NCI-H2029 treated with DMSO at 0.1 percent for 48 hours (cell line): ENCODE data around the gene TMEM185B.
"Not testable (repeated sequence)": the region's sequence is repeated elsewhere in the genome, so short reads cannot be mapped to it uniquely, and the experiment has no call there.

ENCODE experiments used
- DNase-seq: peaks from one replicate; lab custom pipeline; 2025; lab: John Stamatoyannopoulos, UW

Gene TMEM185B

GRCh38 chr2:120208381-120209353 lies 14.5 kb downstream of the TMEM185B start:
- DNase-seq = no peak

GRCh38 chr2:120206022-120206581 lies 17.1 kb downstream of the TMEM185B start:
- DNase-seq = no peak

- DNase-seq = no peak
Measured at GRCh38 chr2:120204945-120205670, 18.1 kb downstream of the TMEM185B start.

GRCh38 chr2:120204417-120204816 lies 18.8 kb downstream of the TMEM185B start:
- no peak for DNase-seq

GRCh38 chr2:120204022-120204405 lies 19.2 kb downstream of the TMEM185B start:
- no peak for DNase-seq

- DNase-seq = no peak
Measured at GRCh38 chr2:120203251-120204021, 19.8 kb downstream of the TMEM185B start.

GRCh38 chr2:120199817-120200459 lies 23.3 kb downstream of the TMEM185B start:
- DNase-seq = not testable (repeated sequence)

GRCh38 chr2:120195553-120195952 lies 27.6 kb downstream of the TMEM185B start:
- no peak for DNase-seq

- DNase-seq = no peak
Measured at GRCh38 chr2:120192280-120192679, 30.9 kb downstream of the TMEM185B start.

GRCh38 chr2:120189189-120189588 lies 34.0 kb downstream of the TMEM185B start:
- no peak for DNase-seq

GRCh38 chr2:120182019-120182560 lies 41.1 kb downstream of the TMEM185B start:
- DNase-seq = no peak

- no peak for DNase-seq
Measured at GRCh38 chr2:120180066-120180465, 43.1 kb downstream of the TMEM185B start.

- DNase-seq = no peak
Measured at GRCh38 chr2:120179396-120179795, 43.8 kb downstream of the TMEM185B start.

GRCh38 chr2:120177973-120178372 lies 45.2 kb downstream of the TMEM185B start:
- DNase-seq = no peak

GRCh38 chr2:120177001-120177621 lies 46.1 kb downstream of the TMEM185B start:
- no peak for DNase-seq

GRCh38 chr2:120176526-120176925 lies 46.7 kb downstream of the TMEM185B start:
- no peak for DNase-seq

GRCh38 chr2:120174963-120175581 lies 48.1 kb downstream of the TMEM185B start:
- DNase-seq = peak; percentile 60
